Left lung (tissue), 10 donors: ENCODE data around the gene KANTR. TPM values are rescaled to one million over a fixed set of nuclear protein-coding genes. Genes with fewer than 3 reads are reported as not detected.
A peak's percentile ranks its signal among the peaks of the same experiment; 100 is the strongest.

Experiments used
- ATAC-seq: fragments of 200-7000 bp; cut with Tn5 transposase; one replicate; pipeline ENCODE4 v1.9.1; 2020; ENCODE audit warnings: moderate library complexity
- DNase-seq, 4 donors: peaks; one replicate each; pipeline ENCODE4 v3.0.0-alpha.2; 2013 to 2020
- H3K27ac ChIP-seq, 2 donors: fragments of 200-600 bp; sonication (generic) in 1 of 2; one replicate each; pipeline versions ENCODE4 v1.5.0 to v1.8.0; 2020 to 2021
- H3K27me3 ChIP-seq, 2 donors: fragments of 200-600 bp; sonication (generic) in 1 of 2; one replicate each; pipeline versions ENCODE4 v1.5.0 to v1.8.0; 2020 to 2021
- H3K36me3 ChIP-seq, 2 donors: fragments of 200-600 bp; sonication (generic) in 1 of 2; one replicate each; pipeline versions ENCODE4 v1.5.0 to v1.8.0; 2020 to 2021
- H3K4me1 ChIP-seq, 2 donors: fragments of 200-600 bp; one replicate each; pipeline ENCODE4 v1.8.0; 2021
- H3K4me3 ChIP-seq, 2 donors: fragments of 200-600 bp; sonication (generic) in 1 of 2; one replicate each; pipeline versions ENCODE4 v1.5.0 to v1.8.0; 2020 to 2021; ENCODE audit warnings: mild to moderate bottlenecking in 1 of 2
- H3K9me3 ChIP-seq, 2 donors: fragments of 200-600 bp; sonication (generic) in 1 of 2; one replicate each; pipeline versions ENCODE4 v1.5.0 to v1.8.0; 2020 to 2021
- intact Hi-C, 2 donors: fragments of 100-400 bp; cut with DNase I; formaldehyde crosslinking; loops; one replicate each; pipeline versions ENCODE4 v1.11.2 to v1.14.2; 2022
- polyA plus RNA-seq, 6 donors: library from polyadenylated mRNA; unstranded; fragments of 120-200 nt; gene quantifications; one replicate each; pipeline ENCODE4 v1.2.1, GENCODE V29; 2013; ENCODE audit not compliant: insufficient read length in 6 of 6
- total RNA-seq, 2 donors: library from RNA; stranded (reverse); fragmentation: NEBNext Ultra II Directional; extraction: Animal tissue kit (Norgen Biotek cat#: 25700); gene quantifications; one replicate each; pipeline ENCODE4 v1.2.1, GENCODE V29; 2021
- TF ChIP-seq, protein P1 (sequence below), 2 donors: fragments of 200-600 bp; sonication (generic) in 1 of 2; IDR thresholded peaks; one replicate each; pipeline versions ENCODE4 v1.5.0 to v1.8.0; 2021; ENCODE audit warnings: antibody characterized with exemption in 2 of 2
- donor health status: DM: no; HTN: yes; CAD: no.
- donor health status: DM: no; HTN: no; CAD: no.

Gene KANTR
- total and polyA plus RNA-seq, 8 donors: 7.8 to 41.3 (median 21.0) TPM

DNA sequence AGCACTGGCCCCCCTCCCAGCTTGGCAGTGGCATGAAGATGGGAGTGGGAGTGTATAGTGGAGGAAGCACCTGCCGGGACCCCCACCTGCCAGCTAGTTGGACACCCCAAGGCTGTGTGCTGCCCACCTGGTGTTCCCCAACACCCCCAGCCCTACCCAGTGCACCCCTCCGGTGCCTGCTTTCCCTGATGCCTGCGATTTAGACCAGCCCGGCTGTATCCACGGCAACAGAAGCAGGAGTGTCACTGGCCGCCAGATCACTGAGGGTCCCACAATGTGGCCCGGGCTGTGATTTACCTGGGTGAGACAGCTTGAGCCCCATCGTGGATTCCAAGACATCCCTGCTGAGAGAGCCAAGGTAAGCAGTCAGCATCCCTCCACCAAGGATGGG is 44.8 kb upstream of the KANTR start:
- Histone ChIP-seq H3K4me1 (no peaks in the 10 kb centered on the region), H3K9me3 (no peaks in the 10 kb centered on the region), H3K4me3 (peak overlapping the region; percentile 15 to 24), H3K36me3 (no peaks in the 10 kb centered on the region), H3K27ac (no peak overlapping the region), H3K27me3 (peaks cover 0 to 6% of the 10 kb centered on the region in 2 donors)
- TF ChIP-seq, protein P1, sequence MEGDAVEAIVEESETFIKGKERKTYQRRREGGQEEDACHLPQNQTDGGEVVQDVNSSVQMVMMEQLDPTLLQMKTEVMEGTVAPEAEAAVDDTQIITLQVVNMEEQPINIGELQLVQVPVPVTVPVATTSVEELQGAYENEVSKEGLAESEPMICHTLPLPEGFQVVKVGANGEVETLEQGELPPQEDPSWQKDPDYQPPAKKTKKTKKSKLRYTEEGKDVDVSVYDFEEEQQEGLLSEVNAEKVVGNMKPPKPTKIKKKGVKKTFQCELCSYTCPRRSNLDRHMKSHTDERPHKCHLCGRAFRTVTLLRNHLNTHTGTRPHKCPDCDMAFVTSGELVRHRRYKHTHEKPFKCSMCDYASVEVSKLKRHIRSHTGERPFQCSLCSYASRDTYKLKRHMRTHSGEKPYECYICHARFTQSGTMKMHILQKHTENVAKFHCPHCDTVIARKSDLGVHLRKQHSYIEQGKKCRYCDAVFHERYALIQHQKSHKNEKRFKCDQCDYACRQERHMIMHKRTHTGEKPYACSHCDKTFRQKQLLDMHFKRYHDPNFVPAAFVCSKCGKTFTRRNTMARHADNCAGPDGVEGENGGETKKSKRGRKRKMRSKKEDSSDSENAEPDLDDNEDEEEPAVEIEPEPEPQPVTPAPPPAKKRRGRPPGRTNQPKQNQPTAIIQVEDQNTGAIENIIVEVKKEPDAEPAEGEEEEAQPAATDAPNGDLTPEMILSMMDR (IDR thresholded peaks at IDR 0.05): no peak
- DNase-seq (no peak), ATAC-seq (no peak)
- intact Hi-C loops: no loop called here

DNA sequence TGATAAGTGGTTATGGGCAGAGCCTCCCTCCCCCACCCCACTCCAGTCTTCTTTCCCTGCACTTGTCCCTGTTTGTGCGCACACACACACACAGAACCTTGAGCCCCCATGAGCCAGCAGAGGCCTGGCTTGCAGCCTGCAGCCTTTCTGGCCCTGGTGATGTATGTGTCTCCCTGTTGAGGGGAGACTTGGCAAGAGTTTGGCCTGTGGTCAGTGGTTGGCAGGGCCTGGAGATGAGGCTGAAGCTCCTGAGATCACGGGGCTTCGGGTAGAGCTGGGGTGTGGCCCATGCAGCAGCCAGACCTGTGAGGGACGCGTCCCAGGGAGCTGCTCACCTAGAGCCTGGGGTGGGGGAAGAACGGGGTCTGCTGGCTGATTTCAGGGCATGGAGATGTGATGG is 43.1 kb upstream of the KANTR start:
- Histone ChIP-seq H3K4me1 (no peaks in the 10 kb centered on the region), H3K4me3 (no peak overlapping the region), H3K27me3 (peaks cover 0 to 6% of the 10 kb centered on the region in 2 donors), H3K36me3 (no peaks in the 10 kb centered on the region), H3K27ac (no peak overlapping the region), H3K9me3 (no peaks in the 10 kb centered on the region)
- TF ChIP-seq, protein P1 (IDR thresholded peaks at IDR 0.05): no peak
- no peak for ATAC-seq
- intact Hi-C loops: no loop called here
- no peak for DNase-seq

DNA sequence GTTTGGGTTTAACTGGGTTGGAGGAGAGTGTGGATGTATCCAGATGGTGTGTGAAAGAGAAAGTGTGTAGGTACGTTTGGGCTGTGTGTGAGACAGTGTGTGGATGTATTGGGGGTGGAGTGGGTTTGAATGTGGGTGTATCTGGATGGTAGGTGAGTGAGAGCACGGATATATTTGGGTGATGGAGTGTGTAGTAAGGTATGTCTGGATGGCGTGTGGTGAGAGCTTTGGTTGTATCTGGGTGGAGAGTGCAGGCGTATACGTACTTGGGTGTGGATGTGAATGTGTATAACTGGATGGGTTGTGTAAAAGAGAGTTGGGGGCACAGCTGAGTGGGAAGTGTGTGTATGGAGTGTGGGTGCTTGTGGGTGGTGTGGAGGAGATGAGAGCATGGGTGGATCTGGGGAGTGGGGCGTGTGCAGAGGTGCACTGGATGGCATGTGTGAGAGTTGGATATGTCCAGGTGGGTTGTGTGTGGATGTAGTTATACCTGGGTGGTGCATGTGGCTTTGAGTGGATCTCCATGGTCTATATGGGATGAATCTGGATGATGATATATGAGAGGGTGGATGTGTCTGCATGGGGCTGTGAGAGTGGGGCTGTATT is 38.6 kb upstream of the KANTR start:
- no peak overlapping the region for H3K4me3 ChIP-seq
- no peak for ATAC-seq
- H3K27ac ChIP-seq: no peak overlapping the region
- intact Hi-C loops: no loop called here
- no peaks in the 10 kb centered on the region for H3K9me3 ChIP-seq
- TF ChIP-seq, protein P1 (IDR thresholded peaks at IDR 0.05): no peak
- H3K27me3 ChIP-seq: no peaks in the 10 kb centered on the region
- no peaks in the 10 kb centered on the region for H3K36me3 ChIP-seq
- DNase-seq: no peak
- H3K4me1 ChIP-seq: no peaks in the 10 kb centered on the region

DNA sequence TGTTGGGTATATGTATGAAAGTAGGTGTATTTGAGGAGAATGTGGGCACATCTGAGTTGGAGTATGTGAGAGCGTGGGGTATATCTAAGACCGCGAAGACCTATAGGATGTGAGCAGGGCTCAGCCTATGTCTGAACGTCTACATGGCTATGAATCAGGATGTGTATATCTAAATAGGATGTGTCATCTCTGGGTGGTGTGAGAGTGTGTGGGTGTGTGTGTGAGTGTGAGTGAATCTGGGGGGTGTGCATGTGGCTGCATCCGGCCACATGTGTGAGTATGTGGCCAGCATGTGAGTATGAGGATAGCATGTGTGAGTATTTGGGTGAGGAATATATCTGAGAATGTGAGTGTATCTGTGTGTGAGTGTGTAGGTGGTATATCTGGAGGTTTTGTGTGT is 37.6 kb upstream of the KANTR start:
- intact Hi-C loops: no loop called here
- no peaks in the 10 kb centered on the region for H3K27me3 ChIP-seq
- H3K4me3 ChIP-seq: no peak overlapping the region
- DNase-seq: no peak
- TF ChIP-seq, protein P1 (IDR thresholded peaks at IDR 0.05): no peak
- H3K27ac ChIP-seq: no peak overlapping the region
- H3K36me3 ChIP-seq: no peaks in the 10 kb centered on the region
- no peaks in the 10 kb centered on the region for H3K9me3 ChIP-seq
- no peaks in the 10 kb centered on the region for H3K4me1 ChIP-seq
- ATAC-seq: no peak

DNA sequence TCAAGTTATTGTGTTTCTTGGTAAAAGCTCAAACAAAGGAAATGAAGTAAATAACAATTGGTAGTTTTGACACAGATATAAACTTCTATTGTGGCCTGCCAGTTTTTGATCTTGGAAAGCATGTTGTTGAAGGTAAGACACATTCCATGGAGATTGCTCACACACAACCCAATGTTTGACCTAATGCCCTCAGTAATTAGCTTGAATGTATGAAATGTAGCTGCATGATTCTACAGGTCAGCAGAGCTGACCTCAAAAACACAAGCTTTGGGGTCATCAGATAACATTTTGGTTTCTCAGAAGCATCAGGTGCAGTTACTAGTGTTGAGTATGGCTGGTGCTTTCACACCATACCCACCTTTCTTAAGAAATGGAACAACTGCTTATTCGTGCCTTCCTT is 28.8 kb upstream of the KANTR start:
- Histone ChIP-seq H3K36me3 (no peaks in the 10 kb centered on the region), H3K4me1 (no peaks in the 10 kb centered on the region), H3K27me3 (peaks cover 0 to 4% of the 10 kb centered on the region in 2 donors), H3K9me3 (no peaks in the 10 kb centered on the region), H3K27ac (no peak overlapping the region), H3K4me3 (no peak overlapping the region)
- ATAC-seq: no peak
- no peak for DNase-seq
- intact Hi-C loops: no loop called here
- TF ChIP-seq, protein P1 (IDR thresholded peaks at IDR 0.05): no peak
